Measurements from ENCODE around the gene REV1.
"Not testable (repeated sequence)": the region's sequence is repeated elsewhere in the genome, so short reads cannot be mapped to it uniquely, and the experiment has no call there.

Gene REV1

GRCh38 chr2:99399063-99399462, 90.8 kb downstream of the REV1 start:
- DNase-seq, result no peak

- no peak for DNase-seq
Measured at GRCh38 chr2:99398303-99398702, 91.5 kb downstream of the REV1 start.

DNA sequence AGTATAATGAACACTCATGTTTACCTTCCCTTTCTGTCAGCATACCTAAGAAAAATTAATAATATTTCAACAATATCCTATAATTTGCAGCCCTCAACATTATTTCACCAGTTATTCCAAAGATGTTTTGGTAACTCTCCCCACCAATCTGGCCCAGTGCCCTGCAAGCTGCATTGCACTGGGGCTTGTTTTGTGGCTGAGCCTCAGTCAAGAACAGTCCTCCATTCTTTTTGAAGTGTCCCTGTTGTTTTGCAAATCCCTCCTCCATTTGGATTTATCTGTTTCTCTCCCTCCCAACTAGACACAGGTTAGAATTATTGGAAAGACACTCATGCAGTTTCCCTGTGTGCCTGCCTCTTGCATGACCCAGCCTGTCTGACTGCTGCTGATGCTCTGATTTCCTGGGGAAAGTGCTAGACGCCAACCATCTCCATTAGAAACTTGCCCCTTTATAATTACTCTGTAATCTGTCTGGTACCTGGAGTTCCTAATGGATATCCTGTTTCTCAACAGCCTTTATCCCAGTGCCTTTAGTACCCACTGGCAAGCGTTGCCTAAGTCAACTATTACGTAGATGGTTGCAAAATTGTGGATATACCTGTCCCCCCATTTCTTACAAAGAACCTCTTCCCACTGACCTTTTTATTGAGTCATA, 92.4 kb downstream of the REV1 start:
- DNase-seq, result no peak

GRCh38 chr2:99395589-99396130, 94.2 kb downstream of the REV1 start:
- DNase-seq, result no peak

DNA sequence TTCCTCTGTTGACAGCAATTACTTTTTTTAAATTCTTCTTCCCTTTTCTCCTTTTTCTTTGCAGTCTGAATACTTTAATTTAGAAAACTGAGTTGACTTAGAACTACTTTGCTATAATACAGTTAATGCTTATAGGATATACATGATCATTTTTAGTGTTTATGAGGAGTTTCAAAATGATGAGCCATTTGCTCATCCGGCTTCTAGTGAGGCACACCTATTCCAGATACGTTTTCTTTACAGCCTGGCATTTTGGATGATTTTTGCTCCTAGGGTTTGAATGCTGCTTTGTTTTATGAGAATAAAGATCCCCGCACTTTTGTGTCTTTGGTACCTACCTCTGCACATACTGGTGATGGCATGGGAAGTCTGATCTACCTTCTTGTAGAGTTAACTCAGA, 99.9 kb downstream of the REV1 start:
- DNase-seq, result no peak

GRCh38 chr2:99389371-99389770, 100.4 kb downstream of the REV1 start:
- DNase-seq, result peak; percentile 54

- no peak for DNase-seq
Measured at GRCh38 chr2:99388892-99389291, 100.9 kb downstream of the REV1 start.

- DNase-seq, result no peak
Measured at GRCh38 chr2:99386011-99386410, 103.8 kb downstream of the REV1 start.

- DNase-seq, result no peak
Measured at GRCh38 chr2:99382143-99382542, 107.7 kb downstream of the REV1 start.

GRCh38 chr2:99380376-99381010, 109.3 kb downstream of the REV1 start:
- DNase-seq, result peak; percentile 11

DNA sequence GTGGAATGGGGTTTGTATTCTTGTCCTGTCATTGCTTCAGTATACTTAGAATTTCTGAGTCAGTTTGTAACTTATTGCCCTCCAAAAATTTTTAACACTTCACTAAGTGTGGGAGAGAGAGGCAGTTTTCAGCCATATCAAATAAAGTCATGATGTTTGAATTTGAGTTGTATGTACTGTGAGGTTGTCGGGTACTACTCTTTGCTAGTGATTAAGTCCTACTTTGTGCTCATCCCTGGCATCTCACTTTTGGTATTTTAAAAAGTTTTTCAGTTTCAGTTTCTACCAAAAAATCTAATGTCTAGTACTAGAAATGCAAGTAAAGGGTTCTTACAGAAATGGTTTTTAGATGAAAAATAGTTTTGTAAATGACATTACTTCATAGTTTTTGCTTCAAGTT, 111.9 kb downstream of the REV1 start:
- no peak for DNase-seq

GRCh38 chr2:99376254-99376864, 113.5 kb downstream of the REV1 start:
- no peak for DNase-seq

- DNase-seq, result no peak
Measured at GRCh38 chr2:99374747-99375146, 115.1 kb downstream of the REV1 start.

DNA sequence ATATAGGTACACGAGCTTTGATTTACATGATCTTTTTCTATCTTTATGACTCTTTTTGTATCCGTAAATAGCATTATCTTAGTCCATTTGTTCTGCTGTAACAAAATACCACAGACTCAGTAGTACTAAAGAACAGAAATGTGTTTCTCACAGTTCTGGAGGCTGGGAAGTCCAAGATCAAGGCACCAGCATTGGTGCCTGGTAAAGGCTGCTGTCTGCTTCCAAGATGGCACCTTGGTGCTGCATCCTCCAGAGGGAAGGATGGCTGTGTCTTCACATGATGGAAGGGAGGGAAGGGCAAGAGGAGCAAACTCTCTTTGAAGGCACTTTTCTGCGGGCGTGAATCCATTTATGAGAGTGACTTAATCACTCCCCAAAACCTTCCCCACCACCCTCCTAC, 116.7 kb downstream of the REV1 start:
- DNase-seq, result no peak

GRCh38 chr2:99368854-99369253, 121.0 kb downstream of the REV1 start:
- DNase-seq, result not testable (repeated sequence)

DNA sequence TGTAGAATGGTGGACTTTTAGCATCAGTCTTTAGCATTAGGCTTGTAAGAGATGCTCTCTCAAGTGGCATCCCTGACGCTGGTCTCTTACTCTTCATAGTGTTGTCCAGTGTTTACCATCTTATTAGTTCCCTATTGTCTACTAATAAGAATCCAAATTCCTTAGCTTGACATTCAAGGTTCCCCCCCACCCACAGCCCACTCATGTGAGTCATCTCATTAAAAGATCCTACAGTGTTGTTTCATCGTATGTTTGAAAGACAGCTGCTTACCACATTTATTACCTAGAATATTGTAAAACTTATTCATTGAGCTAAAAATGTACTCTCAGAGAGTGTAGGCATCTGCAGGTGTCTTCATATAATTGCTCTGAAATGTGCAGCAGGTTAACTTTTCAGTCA, 124.2 kb downstream of the REV1 start:
- no peak for DNase-seq

DNA sequence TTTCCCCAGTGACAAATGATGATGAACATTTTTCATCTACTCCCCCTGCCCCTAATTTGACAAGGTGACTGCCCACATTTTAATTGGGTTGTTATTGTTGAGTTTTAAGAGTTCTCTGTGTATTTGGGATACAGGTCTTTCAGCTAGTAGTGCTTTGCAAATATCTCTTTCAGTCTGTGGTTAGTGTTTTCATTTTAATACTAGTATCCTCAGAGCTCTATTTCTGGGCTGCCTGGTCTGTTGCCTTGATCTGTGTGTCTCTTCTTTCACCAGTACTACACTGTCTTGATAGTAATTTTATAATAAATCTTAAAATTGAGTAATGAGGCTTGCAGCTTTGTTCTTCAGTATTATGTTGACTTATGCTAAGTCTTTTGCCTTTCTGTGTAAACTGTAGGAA, 133.0 kb downstream of the REV1 start:
- no peak for DNase-seq

GRCh38 chr2:99354825-99355224, 135.0 kb downstream of the REV1 start:
- DNase-seq, result not testable (repeated sequence)

GRCh38 chr2:99354070-99354469, 135.7 kb downstream of the REV1 start:
- peak; percentile 65 for DNase-seq

Measured in fibroblast of skin of right quadriceps (primary cell).